CD4-positive, alpha-beta T cell treated with Interleukin-4 for 4 hours (primary cell): Measurements from ENCODE around the gene USP40.

Experiments
- DNase-seq: peaks from one replicate; pipeline ENCODE4 v3.0.0-alpha.2; 2020

USP40 gene

GRCh38 chr2:233551491-233551890 is 15.1 kb downstream of the USP40 start:
- DNase-seq: no peak

- no peak for DNase-seq
These were observed 19.8 kb downstream of the USP40 start for GRCh38 chr2:233546774-233547173.

GRCh38 chr2:233546101-233546500 is 20.5 kb downstream of the USP40 start:
- DNase-seq: no peak

- no peak for DNase-seq
These were observed 22.4 kb downstream of the USP40 start for GRCh38 chr2:233544200-233544610.

- DNase-seq: no peak
These were observed 24.1 kb downstream of the USP40 start for GRCh38 chr2:233542507-233542906.

- DNase-seq: no peak
These were observed 27.8 kb downstream of the USP40 start for GRCh38 chr2:233538741-233539140.

GRCh38 chr2:233535271-233535670 is 31.3 kb downstream of the USP40 start:
- no peak for DNase-seq

- DNase-seq: no peak
These were observed 33.6 kb downstream of the USP40 start for GRCh38 chr2:233532971-233533370.

- DNase-seq: no peak
These were observed 34.6 kb downstream of the USP40 start for GRCh38 chr2:233531955-233532354.

- no peak for DNase-seq
These were observed 36.2 kb downstream of the USP40 start for GRCh38 chr2:233530381-233530780.

- DNase-seq: no peak
These were observed 38.4 kb downstream of the USP40 start for GRCh38 chr2:233528182-233528581.

- no peak for DNase-seq
These were observed 40.8 kb downstream of the USP40 start for GRCh38 chr2:233525791-233526190.

- no peak for DNase-seq
These were observed 46.6 kb downstream of the USP40 start for GRCh38 chr2:233519787-233520611.

GRCh38 chr2:233513953-233514655 is 52.5 kb downstream of the USP40 start:
- no peak for DNase-seq

GRCh38 chr2:233503947-233504637 is 62.5 kb downstream of the USP40 start:
- DNase-seq: no peak

- no peak for DNase-seq
These were observed 63.1 kb downstream of the USP40 start for GRCh38 chr2:233503481-233503880.

GRCh38 chr2:233501198-233502076 is 65.1 kb downstream of the USP40 start:
- DNase-seq: no peak

GRCh38 chr2:233499928-233500327 is 66.7 kb downstream of the USP40 start:
- no peak for DNase-seq

- DNase-seq: no peak
These were observed 68.5 kb downstream of the USP40 start for GRCh38 chr2:233498126-233498525.

- no peak for DNase-seq
These were observed 68.9 kb downstream of the USP40 start for GRCh38 chr2:233497692-233498091.

GRCh38 chr2:233495503-233496496 is 70.8 kb downstream of the USP40 start:
- no peak for DNase-seq
